Activated CD8-positive, alpha-beta T cell treated with anti-CD3 and anti-CD28 coated beads for 36 hours (primary cell): ENCODE results near the gene ADARB2. TPM values are rescaled to one million over a fixed set of nuclear protein-coding genes. Genes with fewer than 3 reads are reported as not detected.

ENCODE experiments used
- ATAC-seq: fragments of 200-7000 bp; cut with Tn5 transposase; one replicate; pipeline ENCODE4 v1.10.0; 2021; ENCODE audit warnings: mild to moderate bottlenecking, moderate library complexity
- CTCF ChIA-PET: fragments of 350-600 bp; sonication (Branson Sonifier 250); formaldehyde crosslinking; loops from one replicate; lab custom pipeline; 2021; ENCODE audit warnings: antibody characterized with exemption; lab: Charles Lee
- POLR2A ChIA-PET: fragments of 350-600 bp; sonication (Branson Sonifier 250); formaldehyde crosslinking; loops from one replicate; lab custom pipeline; 2021; ENCODE audit warnings: antibody characterized with exemption; lab: Charles Lee
- DNase-seq: peaks from one replicate; pipeline ENCODE4 v3.0.0-alpha.2; 2020
- H3K27ac Mint-ChIP-seq: one replicate; pipeline ENCODE4 v1.8.0; 2021; ENCODE audit warnings: mild to moderate bottlenecking, mixed read lengths
- H3K27me3 Mint-ChIP-seq: one replicate; pipeline ENCODE4 v1.8.0; 2021; ENCODE audit warnings: mixed read lengths
- H3K36me3 Mint-ChIP-seq: one replicate; pipeline ENCODE4 v1.8.0; 2021; ENCODE audit warnings: low read depth, mixed read lengths
- H3K4me1 Mint-ChIP-seq: one replicate; pipeline ENCODE4 v1.8.0; 2021; ENCODE audit warnings: low read depth, mixed read lengths
- H3K4me3 Mint-ChIP-seq: one replicate; pipeline ENCODE4 v1.8.0; 2021; ENCODE audit warnings: mild to moderate bottlenecking, moderate library complexity, mixed read lengths
- H3K9me3 Mint-ChIP-seq: one replicate; pipeline ENCODE4 v1.8.0; 2021; ENCODE audit warnings: mixed read lengths
- intact Hi-C: fragments of 100-400 bp; cut with micrococcal nuclease; formaldehyde crosslinking; loops from one replicate; pipeline ENCODE4 v1.10.0; 2022
- total RNA-seq, 2 experiments: library from RNA; stranded (reverse); gene quantifications; one replicate each; pipeline ENCODE4 v1.2.3, GENCODE V29; 2021
- TF ChIP-seq, protein P1 (sequence below): fragments of 200-600 bp; IDR thresholded peaks from one replicate; pipeline ENCODE4 v1.8.0; 2022; ENCODE audit warnings: antibody characterized with exemption, mild to moderate bottlenecking

The ADARB2 gene
- total RNA-seq, 2 experiments from 2014 or later = 1.3 to 1.6 TPM

DNA sequence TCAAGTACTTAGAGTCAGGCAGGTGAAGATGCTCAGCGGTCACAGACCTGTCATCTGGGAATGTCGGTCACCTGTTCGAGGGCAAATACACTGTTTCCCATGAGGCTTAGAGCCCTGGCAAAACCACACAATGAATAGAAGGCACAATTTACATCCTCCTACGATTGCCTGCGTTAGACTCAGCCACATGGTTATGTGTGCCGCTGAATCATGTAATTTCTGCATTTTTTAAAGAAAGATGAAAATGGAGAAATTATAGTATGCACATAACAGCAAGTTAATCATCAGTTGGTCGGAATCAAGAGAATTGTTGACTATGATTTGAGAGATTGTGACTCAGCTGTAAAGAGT, 158.2 kb downstream of the ADARB2 start:
- no peaks in the 10 kb centered on the region for H3K27me3 Mint-ChIP-seq
- CTCF ChIA-PET = no interaction called here
- TF ChIP-seq, protein P1, sequence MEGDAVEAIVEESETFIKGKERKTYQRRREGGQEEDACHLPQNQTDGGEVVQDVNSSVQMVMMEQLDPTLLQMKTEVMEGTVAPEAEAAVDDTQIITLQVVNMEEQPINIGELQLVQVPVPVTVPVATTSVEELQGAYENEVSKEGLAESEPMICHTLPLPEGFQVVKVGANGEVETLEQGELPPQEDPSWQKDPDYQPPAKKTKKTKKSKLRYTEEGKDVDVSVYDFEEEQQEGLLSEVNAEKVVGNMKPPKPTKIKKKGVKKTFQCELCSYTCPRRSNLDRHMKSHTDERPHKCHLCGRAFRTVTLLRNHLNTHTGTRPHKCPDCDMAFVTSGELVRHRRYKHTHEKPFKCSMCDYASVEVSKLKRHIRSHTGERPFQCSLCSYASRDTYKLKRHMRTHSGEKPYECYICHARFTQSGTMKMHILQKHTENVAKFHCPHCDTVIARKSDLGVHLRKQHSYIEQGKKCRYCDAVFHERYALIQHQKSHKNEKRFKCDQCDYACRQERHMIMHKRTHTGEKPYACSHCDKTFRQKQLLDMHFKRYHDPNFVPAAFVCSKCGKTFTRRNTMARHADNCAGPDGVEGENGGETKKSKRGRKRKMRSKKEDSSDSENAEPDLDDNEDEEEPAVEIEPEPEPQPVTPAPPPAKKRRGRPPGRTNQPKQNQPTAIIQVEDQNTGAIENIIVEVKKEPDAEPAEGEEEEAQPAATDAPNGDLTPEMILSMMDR = no peak
- no peaks in the 10 kb centered on the region for H3K36me3 Mint-ChIP-seq
- H3K4me1 Mint-ChIP-seq = no peaks in the 10 kb centered on the region
- H3K4me3 Mint-ChIP-seq = no peak overlapping the region
- DNase-seq = no peak
- no peak for ATAC-seq
- H3K9me3 Mint-ChIP-seq = no peaks in the 10 kb centered on the region
- POLR2A ChIA-PET = no interaction called here
- intact Hi-C loops = no loop called here
- no peak overlapping the region for H3K27ac Mint-ChIP-seq

DNA sequence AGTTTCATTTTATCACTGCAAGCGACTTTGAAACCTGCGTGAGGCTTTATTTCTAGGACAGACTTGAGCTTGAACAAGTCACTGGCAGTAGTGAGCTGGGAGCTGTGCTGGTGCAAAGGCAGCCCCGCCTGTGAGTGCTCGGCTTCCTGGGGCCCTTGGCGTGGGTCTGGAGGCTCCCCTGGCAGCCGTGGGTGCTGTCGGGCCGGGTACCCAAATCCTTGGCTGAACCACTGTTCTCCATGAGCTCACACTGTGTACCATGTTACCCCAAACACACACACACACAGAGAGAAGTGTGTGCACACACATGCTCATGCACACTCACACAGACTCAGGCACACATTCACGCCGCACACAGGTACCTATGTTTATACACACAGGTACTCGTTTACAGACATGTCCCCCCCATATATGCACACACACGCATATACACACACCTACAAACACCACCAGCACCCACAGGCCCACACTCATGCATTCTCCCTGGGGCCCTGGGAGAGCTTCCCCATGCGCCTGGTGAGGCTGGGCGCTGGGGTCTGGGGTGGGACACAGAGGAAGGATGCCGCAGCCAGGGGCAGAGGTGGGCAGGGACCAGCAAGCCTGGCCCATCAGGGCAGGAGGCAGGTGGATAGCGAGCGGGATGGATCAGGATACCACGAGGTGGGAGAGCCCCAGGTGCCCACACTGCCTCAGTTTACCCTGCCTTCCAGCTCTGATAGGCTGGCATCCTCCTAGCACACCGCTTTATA, 158.8 kb downstream of the ADARB2 start:
- no peak for DNase-seq
- H3K9me3 Mint-ChIP-seq = no peaks in the 10 kb centered on the region
- no peak overlapping the region for H3K27ac Mint-ChIP-seq
- intact Hi-C loops = no loop called here
- no peak for ATAC-seq
- TF ChIP-seq, protein P1 = no peak
- CTCF ChIA-PET = no interaction called here
- no peak overlapping the region for H3K4me3 Mint-ChIP-seq
- POLR2A ChIA-PET = no interaction called here
- H3K36me3 Mint-ChIP-seq = no peaks in the 10 kb centered on the region
- no peaks in the 10 kb centered on the region for H3K4me1 Mint-ChIP-seq
- no peaks in the 10 kb centered on the region for H3K27me3 Mint-ChIP-seq

DNA sequence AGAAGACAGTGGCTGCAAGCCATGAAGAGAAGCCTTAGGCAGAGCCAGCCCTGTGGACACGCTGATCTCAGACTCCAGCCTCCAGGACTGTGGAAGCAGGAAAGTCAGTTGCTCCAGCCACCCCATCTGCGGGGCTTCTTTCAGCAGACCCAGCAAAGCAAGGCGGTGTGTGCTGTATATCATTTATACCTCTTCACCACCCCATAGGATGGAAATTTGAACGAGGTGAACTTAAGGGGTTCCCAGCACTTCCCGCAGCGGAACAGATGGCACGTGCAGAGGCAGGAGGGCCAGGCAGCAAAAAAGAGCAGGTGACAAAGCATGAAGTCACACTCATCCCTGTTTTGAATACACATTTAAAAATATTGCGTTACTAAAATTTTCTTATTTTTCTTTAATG, 159.4 kb downstream of the ADARB2 start:
- no peaks in the 10 kb centered on the region for H3K27me3 Mint-ChIP-seq
- CTCF ChIA-PET = no interaction called here
- TF ChIP-seq, protein P1 = no peak
- POLR2A ChIA-PET = no interaction called here
- no peak overlapping the region for H3K27ac Mint-ChIP-seq
- ATAC-seq = no peak
- intact Hi-C loops = no loop called here
- no peak overlapping the region for H3K4me3 Mint-ChIP-seq
- no peak for DNase-seq
- H3K4me1 Mint-ChIP-seq = no peaks in the 10 kb centered on the region
- no peaks in the 10 kb centered on the region for H3K9me3 Mint-ChIP-seq
- no peaks in the 10 kb centered on the region for H3K36me3 Mint-ChIP-seq

DNA sequence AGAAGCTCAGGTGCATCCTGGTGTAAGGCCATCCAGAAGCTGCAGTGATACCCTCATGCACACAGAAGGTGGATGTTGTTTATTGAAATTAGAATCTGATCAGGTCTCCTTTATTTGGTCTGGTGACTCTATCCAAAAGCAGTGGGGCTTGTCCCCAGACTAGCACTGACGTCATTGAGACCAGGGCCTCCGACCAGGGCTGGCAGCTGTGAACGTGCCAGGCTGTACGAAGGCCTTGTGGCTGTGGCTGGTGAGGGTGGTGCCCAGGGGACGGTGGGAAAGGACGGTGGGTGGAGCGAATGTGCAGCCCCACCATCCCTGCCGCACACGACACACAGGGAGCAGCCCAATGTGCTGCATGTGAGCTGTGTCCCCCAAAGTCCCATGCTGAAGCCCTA, 160.0 kb downstream of the ADARB2 start:
- ChIA-PET POLR2A (no interaction called here), CTCF (no interaction called here)

More for the DNA sequence above, 160.0 kb downstream of the ADARB2 start:
- Mint-ChIP-seq H3K4me1 (no peaks in the 10 kb centered on the region), H3K9me3 (no peaks in the 10 kb centered on the region), H3K4me3 (no peak overlapping the region), H3K27me3 (no peaks in the 10 kb centered on the region), H3K36me3 (no peaks in the 10 kb centered on the region), H3K27ac (no peak overlapping the region)
- ATAC-seq (no peak), DNase-seq (no peak)
- intact Hi-C loops = no loop called here
- TF ChIP-seq, protein P1 = no peak
